Activated naive CD8-positive, alpha-beta T cell treated with anti-CD3 and anti-CD28 coated beads for 36 hours (primary cell): ENCODE data around the gene IGF2BP2. TPM values are rescaled to one million over a fixed set of nuclear protein-coding genes. Genes with fewer than 3 reads are reported as not detected.

Source experiments
- total RNA-seq, 2 experiments: library from RNA; stranded (reverse); gene quantifications; one replicate each; pipeline ENCODE4 v1.2.3, GENCODE V29; 2021

Gene IGF2BP2
- total RNA-seq, 2 experiments from 2014 or later = 0.28 to 0.41 TPM

Other genes with a start within 250 kb of the IGF2BP2 start
- 10 to 100 TPM; 35.2 to 36.4 TPM for gene SENP2, start 238.7 kb downstream of the IGF2BP2 start, total RNA-seq
- 100 to 1,000 TPM; 289 to 291 TPM for gene TRA2B, start 113.0 kb upstream of the IGF2BP2 start, total RNA-seq